H9 (cell line): ENCODE measurements around the gene PLA2G4E. TPM values are rescaled to one million over a fixed set of nuclear protein-coding genes. Genes with fewer than 3 reads are reported as not detected.

Experiments
- DNase-seq: peaks from one replicate; pipeline ENCODE4 v3.0.0-alpha.2; 2017
- H2AFZ ChIP-seq: one replicate; pipeline ENCODE4 v1.6.1; 2013; ENCODE audit warnings: mild to moderate bottlenecking, low read length, control low read depth, moderate library complexity
- H2AK5ac ChIP-seq: 2 replicates; pipeline ENCODE4 v1.6.1; 2013; ENCODE audit warnings: low read length, control low read depth, mixed read lengths; ENCODE audit not compliant: insufficient read length
- H2BK120ac ChIP-seq: one replicate; pipeline ENCODE4 v1.6.1; 2013; ENCODE audit warnings: low read depth, mild to moderate bottlenecking, low read length, control low read depth, inconsistent platforms; ENCODE audit not compliant: poor library complexity, severe bottlenecking
- H2BK12ac ChIP-seq: 2 replicates; pipeline ENCODE4 v1.6.1; 2013; ENCODE audit warnings: low read length, control low read depth, mixed read lengths, low read depth; ENCODE audit not compliant: insufficient read length
- H2BK15ac ChIP-seq: 2 replicates; pipeline ENCODE4 v1.6.1; 2013; ENCODE audit warnings: low read depth, low read length, control low read depth
- H2BK20ac ChIP-seq: one replicate; pipeline ENCODE4 v1.6.1; 2013; ENCODE audit warnings: low read depth, mild to moderate bottlenecking, low read length, control low read depth, inconsistent platforms; ENCODE audit not compliant: poor library complexity, severe bottlenecking
- H2BK5ac ChIP-seq: 2 replicates; pipeline ENCODE4 v1.6.1; 2013; ENCODE audit warnings: low read length, control low read depth, mixed read lengths; ENCODE audit not compliant: insufficient read length
- H3K14ac ChIP-seq: 2 replicates; pipeline ENCODE4 v1.6.1; 2013; ENCODE audit warnings: low read length, control low read depth; ENCODE audit not compliant: insufficient read depth
- H3K18ac ChIP-seq: 2 replicates; pipeline ENCODE4 v1.6.1; 2013; ENCODE audit warnings: low read depth, mild to moderate bottlenecking, mixed read lengths, low read length, control low read depth; ENCODE audit not compliant: insufficient read length
- H3K23ac ChIP-seq: 2 replicates; pipeline ENCODE4 v1.6.1; 2013; ENCODE audit warnings: low read length, control low read depth, mixed read lengths, low read depth; ENCODE audit not compliant: insufficient read length
- H3K23me2 ChIP-seq: 2 replicates; pipeline ENCODE4 v1.6.1; 2013; ENCODE audit warnings: low read depth, mild to moderate bottlenecking, mixed read lengths, low read length, control low read depth; ENCODE audit not compliant: insufficient read length, poor library complexity, severe bottlenecking
- H3K27ac ChIP-seq: 2 replicates; pipeline ENCODE4 v1.5.1; 2013; ENCODE audit warnings: low read length, control low read depth, mixed read lengths, low read depth; ENCODE audit not compliant: insufficient read length
- H3K27me3 ChIP-seq: 2 replicates; pipeline ENCODE4 v1.6.1; 2013; ENCODE audit warnings: low read length, control low read depth, inconsistent platforms; ENCODE audit not compliant: insufficient read depth
- H3K4ac ChIP-seq: 2 replicates; pipeline ENCODE4 v1.6.1; 2013; ENCODE audit warnings: low read depth, mild to moderate bottlenecking, control low read depth, inconsistent platforms, low read length, moderate library complexity
- H3K4me1 ChIP-seq: 2 replicates; pipeline ENCODE4 v1.6.1; 2013; ENCODE audit warnings: low read length, control low read depth, inconsistent platforms; ENCODE audit not compliant: insufficient read depth
- H3K4me2 ChIP-seq: 2 replicates; pipeline ENCODE4 v1.6.1; 2013; ENCODE audit warnings: low read length, control low read depth, mixed read lengths; ENCODE audit not compliant: insufficient read length, insufficient read depth
- H3K56ac ChIP-seq: 2 replicates; pipeline ENCODE4 v1.6.1; 2013; ENCODE audit warnings: low read depth, mild to moderate bottlenecking, mixed read lengths, low read length, control low read depth; ENCODE audit not compliant: insufficient read length
- H3K79me1 ChIP-seq: 2 replicates; pipeline ENCODE4 v1.6.1; 2013; ENCODE audit warnings: low read depth, mild to moderate bottlenecking, moderate library complexity, low read length, control low read depth, inconsistent platforms; ENCODE audit not compliant: insufficient read depth, poor library complexity, severe bottlenecking
- H3K79me2 ChIP-seq: 2 replicates; pipeline ENCODE4 v1.6.1; 2013; ENCODE audit warnings: low read length, control low read depth, inconsistent platforms; ENCODE audit not compliant: insufficient read depth
- H3K9ac ChIP-seq: 2 replicates; pipeline ENCODE4 v1.6.1; 2013; ENCODE audit warnings: low read length, control low read depth, mixed read lengths; ENCODE audit not compliant: insufficient read length; ENCODE audit errors: extremely low read depth
- H3K9me3 ChIP-seq: one replicate; pipeline ENCODE4 v1.6.1; 2013; ENCODE audit warnings: low read depth, low read length, inconsistent platforms; ENCODE audit not compliant: control insufficient read depth
- H3T11ph ChIP-seq: one replicate; pipeline ENCODE4 v1.6.1; 2013; ENCODE audit warnings: mild to moderate bottlenecking, low read length, control low read depth, inconsistent platforms
- H4K20me1 ChIP-seq: one replicate; pipeline ENCODE4 v1.6.1; 2013; ENCODE audit not compliant: control insufficient read depth, insufficient read length, insufficient read depth
- H4K5ac ChIP-seq: 2 replicates; pipeline ENCODE4 v1.6.1; 2013; ENCODE audit warnings: low read depth, mild to moderate bottlenecking, mixed read lengths, low read length, control low read depth; ENCODE audit not compliant: insufficient read length
- H4K8ac ChIP-seq: replicated peaks from 2 replicates; pipeline ENCODE4 v1.6.1; 2013; ENCODE audit warnings: low read length, control low read depth, mixed read lengths, low read depth; ENCODE audit not compliant: insufficient read length
- H4K91ac ChIP-seq: 2 replicates; pipeline ENCODE4 v1.6.1; 2013; ENCODE audit warnings: low read depth, mild to moderate bottlenecking, moderate library complexity, mixed read lengths, low read length, control low read depth; ENCODE audit not compliant: insufficient read length
- H3K27ac Mint-ChIP-seq, 3 experiments: 2 replicates in 2 of 3; 3 replicates in 1 of 3; pipeline ENCODE4 v1.8.0; 2020 to 2021; ENCODE audit warnings: mixed read lengths in 3 of 3, mild to moderate bottlenecking in 1 of 3, moderate library complexity in 1 of 3
- H3K27me3 Mint-ChIP-seq: 2 replicates; pipeline ENCODE4 v1.8.0; 2021; ENCODE audit warnings: low read depth, mild to moderate bottlenecking, moderate library complexity, mixed read lengths
- H3K36me3 Mint-ChIP-seq, 3 experiments: 2 replicates in 2 of 3; 3 replicates in 1 of 3; pipeline ENCODE4 v1.8.0; 2020 to 2021; ENCODE audit warnings: low read depth in 3 of 3, mixed read lengths in 3 of 3; ENCODE audit not compliant: insufficient read depth in 1 of 3
- H3K4me1 Mint-ChIP-seq, 2 experiments: 2 replicates each; pipeline ENCODE4 v1.8.0; 2020; ENCODE audit warnings: mixed read lengths in 2 of 2
- H3K4me3 Mint-ChIP-seq, 2 experiments: 2 replicates in 1 of 2; 3 replicates in 1 of 2; pipeline ENCODE4 v1.8.0; 2020 to 2021; ENCODE audit warnings: mild to moderate bottlenecking in 2 of 2, mixed read lengths in 2 of 2, moderate library complexity in 1 of 2
- H3K9me3 Mint-ChIP-seq, 2 experiments: 2 replicates in 1 of 2; 3 replicates in 1 of 2; pipeline ENCODE4 v1.8.0; 2020; ENCODE audit warnings: mild to moderate bottlenecking in 2 of 2, mixed read lengths in 2 of 2, moderate library complexity in 1 of 2
- WGBS: extraction: QIAGEN DNeasy Blood & Tissue Kit; methylation state at CpG from one replicate; pipeline ENCODE4 v1.1.7; 2013; ENCODE audit warnings: missing lambda C conversion rate, low lambda C conversion rate, mixed read lengths; ENCODE audit not compliant: insufficient read length; ENCODE audit errors: extremely low coverage; 5-methylcytosine and 5-hydroxymethylcytosine counted together
- total RNA-seq: library from RNA; stranded (reverse); gene quantifications from 2 replicates; pipeline ENCODE4 v1.2.1, GENCODE V29; 2021
- TF ChIP-seq, protein P1 (sequence below): fragments of 200-600 bp; sonication (generic); conservative IDR thresholded peaks from 3 replicates; pipeline ENCODE4 v1.8.0; 2021; ENCODE audit warnings: antibody characterized with exemption, mild to moderate bottlenecking

Gene PLA2G4E
- total RNA-seq, 1 experiment from 2014 or later, result not detected

GRCh38 chr15:42010434-42010833 lies 10.4 kb downstream of the PLA2G4E start:
- Histone ChIP-seq H3K27ac (no peak overlapping the region), H3K4me1 (no peaks in the 10 kb centered on the region), H3K23me2 (no peaks in the 10 kb centered on the region), H2BK120ac (no peak overlapping the region), H2BK12ac (no peak overlapping the region), H2AFZ (no peak overlapping the region), H3K14ac (no peak overlapping the region), H3K23ac (no peak overlapping the region), H3K56ac (no peak overlapping the region), H4K20me1 (no peaks in the 10 kb centered on the region), H2BK15ac (no peak overlapping the region), H4K5ac (no peak overlapping the region), H3K27me3 (no peaks in the 10 kb centered on the region), H2BK5ac (no peak overlapping the region), H4K8ac (no peak overlapping the region), H3T11ph (no peak overlapping the region), H3K9ac (no peak overlapping the region), H3K9me3 (no peaks in the 10 kb centered on the region), H4K91ac (no peak overlapping the region), H2BK20ac (no peak overlapping the region), H3K4me2 (no peak overlapping the region), H3K79me2 (no peaks in the 10 kb centered on the region; the same call in 1 of the 2 replicates), H3K18ac (no peak overlapping the region), H3K4ac (no peak overlapping the region), H2AK5ac (no peak overlapping the region), H3K79me1 (no peaks in the 10 kb centered on the region)
- H3K4me3 Mint-ChIP-seq, result no peak overlapping the region
- TF ChIP-seq, protein P1, sequence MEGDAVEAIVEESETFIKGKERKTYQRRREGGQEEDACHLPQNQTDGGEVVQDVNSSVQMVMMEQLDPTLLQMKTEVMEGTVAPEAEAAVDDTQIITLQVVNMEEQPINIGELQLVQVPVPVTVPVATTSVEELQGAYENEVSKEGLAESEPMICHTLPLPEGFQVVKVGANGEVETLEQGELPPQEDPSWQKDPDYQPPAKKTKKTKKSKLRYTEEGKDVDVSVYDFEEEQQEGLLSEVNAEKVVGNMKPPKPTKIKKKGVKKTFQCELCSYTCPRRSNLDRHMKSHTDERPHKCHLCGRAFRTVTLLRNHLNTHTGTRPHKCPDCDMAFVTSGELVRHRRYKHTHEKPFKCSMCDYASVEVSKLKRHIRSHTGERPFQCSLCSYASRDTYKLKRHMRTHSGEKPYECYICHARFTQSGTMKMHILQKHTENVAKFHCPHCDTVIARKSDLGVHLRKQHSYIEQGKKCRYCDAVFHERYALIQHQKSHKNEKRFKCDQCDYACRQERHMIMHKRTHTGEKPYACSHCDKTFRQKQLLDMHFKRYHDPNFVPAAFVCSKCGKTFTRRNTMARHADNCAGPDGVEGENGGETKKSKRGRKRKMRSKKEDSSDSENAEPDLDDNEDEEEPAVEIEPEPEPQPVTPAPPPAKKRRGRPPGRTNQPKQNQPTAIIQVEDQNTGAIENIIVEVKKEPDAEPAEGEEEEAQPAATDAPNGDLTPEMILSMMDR, result no peak
- H3K9me3 Mint-ChIP-seq, result no peaks in the 10 kb centered on the region; a peak in 2 of 5 replicates
- H3K4me1 Mint-ChIP-seq, result no peaks in the 10 kb centered on the region; a peak in 4 of 4 replicates
- no peak overlapping the region for H3K27ac Mint-ChIP-seq
- H3K36me3 Mint-ChIP-seq, result no peaks in the 10 kb centered on the region
- no CpG with 5 or more reads among the region's 1 CpG for WGBS
- no peak for DNase-seq
- H3K27me3 Mint-ChIP-seq, result peaks cover 19% of the 10 kb centered on the region
